ENCODE results near the gene RAD51AP2.

DNA sequence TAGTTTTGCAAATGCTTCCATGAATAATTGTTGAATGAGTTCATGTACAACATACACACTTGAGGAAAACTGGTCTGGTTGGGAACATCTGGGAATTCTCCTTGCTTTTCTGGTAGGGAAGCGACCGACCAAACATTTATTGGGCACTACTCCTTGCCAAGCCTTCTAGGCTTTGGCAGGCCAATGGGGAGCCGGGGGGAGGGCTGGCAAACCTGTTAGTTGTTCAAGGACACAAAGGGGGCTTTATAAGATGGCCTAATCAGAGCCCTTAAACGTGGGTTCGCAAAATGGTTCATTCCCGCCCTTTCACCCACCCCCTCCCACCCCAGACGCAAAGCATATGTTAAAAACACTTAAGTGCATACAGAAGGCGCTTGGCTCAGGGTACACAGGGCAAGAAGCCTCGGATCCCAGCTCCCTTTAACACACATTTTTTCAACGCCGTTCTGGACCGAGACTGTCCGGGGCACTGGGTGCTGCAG is 21.4 kb upstream of the RAD51AP2 start:
- TF ChIP-seq POLR2A (IDR thresholded peaks at IDR 0.05; ENCODE audit: low read length) (no peak), GATA1 (IDR thresholded peaks at IDR 0.05; ENCODE audit: low read depth, low read length) (no peak)

Data from erythroblast (primary cell).